Trophoblast cell (in vitro differentiated cells and primary cell): Measurements from ENCODE around the gene CCL4.
"Not testable (repeated sequence)": the region's sequence is repeated elsewhere in the genome, so short reads cannot be mapped to it uniquely, and the experiment has no call there.

Experiments used
- DNase-seq, 2 donors: peaks; one replicate each; pipeline ENCODE4 v3.0.0-alpha.2; 2016
- H2AFZ ChIP-seq: 2 replicates; pipeline ENCODE4 v1.6.1; 2013; ENCODE audit warnings: low read length, moderate library complexity, mild to moderate bottlenecking; ENCODE audit not compliant: insufficient read depth, poor library complexity
- H2AK5ac ChIP-seq: 2 replicates; pipeline ENCODE4 v1.6.1; 2013; ENCODE audit warnings: mild to moderate bottlenecking, low read length
- H2BK120ac ChIP-seq: 2 replicates; pipeline ENCODE4 v1.6.1; 2013; ENCODE audit warnings: low read length, mild to moderate bottlenecking, moderate library complexity; ENCODE audit not compliant: insufficient read depth, poor library complexity
- H2BK12ac ChIP-seq: 2 replicates; pipeline ENCODE4 v1.6.1; 2013; ENCODE audit warnings: mild to moderate bottlenecking, low read length, moderate library complexity
- H2BK5ac ChIP-seq: 2 replicates; pipeline ENCODE4 v1.6.1; 2013; ENCODE audit warnings: low read length, low read depth, moderate library complexity, mild to moderate bottlenecking; ENCODE audit not compliant: poor library complexity
- H3K14ac ChIP-seq: 2 replicates; pipeline ENCODE4 v1.6.1; 2013; ENCODE audit warnings: mild to moderate bottlenecking, low read length
- H3K18ac ChIP-seq: 2 replicates; pipeline ENCODE4 v1.6.1; 2013; ENCODE audit warnings: mild to moderate bottlenecking, low read length
- H3K23ac ChIP-seq: 2 replicates; pipeline ENCODE4 v1.6.1; 2013; ENCODE audit warnings: low read length
- H3K27ac ChIP-seq: 2 replicates; pipeline ENCODE4 v1.5.1; 2013; ENCODE audit warnings: low read depth, mild to moderate bottlenecking, inconsistent platforms, low read length, moderate library complexity
- H3K27me3 ChIP-seq: 2 replicates; pipeline ENCODE4 v1.6.1; 2013; ENCODE audit warnings: inconsistent platforms, mild to moderate bottlenecking, low read length, moderate library complexity; ENCODE audit not compliant: insufficient read depth
- H3K36me3 ChIP-seq, 2 experiments: 1 replicate in 1 of 2; 2 replicates in 1 of 2; pipeline ENCODE4 v1.6.1; 2013; ENCODE audit warnings: low read length in 2 of 2, mild to moderate bottlenecking in 2 of 2, moderate library complexity in 1 of 2; ENCODE audit not compliant: insufficient read depth in 2 of 2, control insufficient read depth in 1 of 2
- H3K4ac ChIP-seq: 2 replicates; pipeline ENCODE4 v1.6.1; 2013; ENCODE audit warnings: low read depth, mild to moderate bottlenecking, low read length, moderate library complexity
- H3K4me1 ChIP-seq, 2 experiments: 1 replicate in 1 of 2; 2 replicates in 1 of 2; pipeline ENCODE4 v1.6.1; 2013; ENCODE audit warnings: low read length in 2 of 2, mild to moderate bottlenecking in 2 of 2, moderate library complexity in 1 of 2; ENCODE audit not compliant: insufficient read depth in 2 of 2, control insufficient read depth in 1 of 2
- H3K4me2 ChIP-seq: 2 replicates; pipeline ENCODE4 v1.6.1; 2013; ENCODE audit warnings: inconsistent platforms, mild to moderate bottlenecking, low read length, moderate library complexity
- H3K4me3 ChIP-seq: 2 replicates; pipeline ENCODE4 v1.5.1; 2013; ENCODE audit warnings: mild to moderate bottlenecking, low read depth, low read length, inconsistent platforms
- H3K79me1 ChIP-seq: one replicate; pipeline ENCODE4 v1.6.1; 2013; ENCODE audit warnings: low read length
- H3K79me2 ChIP-seq: 2 replicates; pipeline ENCODE4 v1.6.1; 2013; ENCODE audit warnings: low read length, mild to moderate bottlenecking; ENCODE audit not compliant: control insufficient read depth, insufficient read depth, poor library complexity
- H3K9ac ChIP-seq: 2 replicates; pipeline ENCODE4 v1.6.1; 2013; ENCODE audit warnings: mild to moderate bottlenecking, low read length
- H3K9me3 ChIP-seq: 2 replicates; pipeline ENCODE4 v1.6.1; 2013; ENCODE audit warnings: low read depth, mild to moderate bottlenecking, control low read depth, inconsistent platforms, low read length; ENCODE audit not compliant: insufficient read depth
- H4K12ac ChIP-seq: 2 replicates; pipeline ENCODE4 v1.6.1; 2013; ENCODE audit warnings: low read depth, mild to moderate bottlenecking, low read length, moderate library complexity
- H4K8ac ChIP-seq: 2 replicates; pipeline ENCODE4 v1.6.1; 2013; ENCODE audit warnings: low read depth, mild to moderate bottlenecking, low read length, moderate library complexity
- H4K91ac ChIP-seq: one replicate; pipeline ENCODE4 v1.6.1; 2013; ENCODE audit warnings: low read depth, mild to moderate bottlenecking, low read length, moderate library complexity
- WGBS: extraction: QIAGEN DNeasy Blood & Tissue Kit; methylation state at CpG from one replicate; pipeline ENCODE4 v1.1.7; 2013; ENCODE audit warnings: missing lambda C conversion rate; ENCODE audit not compliant: insufficient read length, insufficient coverage; ENCODE audit errors: extremely low coverage; 5-methylcytosine and 5-hydroxymethylcytosine counted together

CCL4 gene

DNA sequence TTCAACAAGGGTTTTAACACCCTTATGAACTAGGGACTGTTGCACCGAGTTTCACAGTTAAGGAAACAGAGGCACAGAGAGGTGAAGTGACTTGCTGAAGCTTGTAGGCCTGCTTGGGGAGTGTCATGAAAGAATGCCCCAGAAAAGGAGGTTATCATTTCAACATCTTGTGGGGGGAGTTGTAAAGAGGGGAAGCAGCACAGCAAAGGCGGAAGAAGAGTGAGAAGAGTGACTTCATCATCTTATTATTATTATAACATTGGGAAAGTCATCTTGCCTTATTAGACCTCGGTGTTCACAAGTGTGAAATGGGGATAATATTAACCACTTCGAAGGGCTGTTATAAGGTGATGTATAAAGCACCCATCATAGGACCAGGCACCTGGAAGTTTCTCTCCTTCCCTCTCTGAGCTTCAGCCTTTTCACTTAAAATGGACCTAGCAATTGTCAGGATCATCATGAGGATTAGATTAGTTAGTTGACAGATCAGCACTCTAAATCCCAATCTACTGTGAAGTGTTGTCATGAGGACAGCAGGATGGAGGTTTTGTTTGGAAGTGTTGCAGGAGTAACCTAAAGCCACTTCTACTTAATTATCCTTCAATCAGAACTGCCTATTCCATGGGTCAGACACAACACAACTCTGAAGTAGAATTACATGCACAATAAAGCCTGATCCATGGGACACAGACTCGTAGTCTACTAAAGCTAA is 2.3 kb downstream of the CCL4 start:
- H3K18ac ChIP-seq, result no peak overlapping the region
- no peak overlapping the region for H3K14ac ChIP-seq
- H3K79me1 ChIP-seq, result no peaks in the 10 kb centered on the region
- no peaks in the 10 kb centered on the region for H3K79me2 ChIP-seq
- H4K12ac ChIP-seq, result no peak overlapping the region
- no peak overlapping the region for H3K23ac ChIP-seq
- H3K4me2 ChIP-seq, result no peak overlapping the region
- no peak overlapping the region for H4K8ac ChIP-seq
- H4K91ac ChIP-seq, result no peak overlapping the region
- no peak overlapping the region for H3K4ac ChIP-seq
- H3K27me3 ChIP-seq, result no peaks in the 10 kb centered on the region
- no peaks in the 10 kb centered on the region for H3K9me3 ChIP-seq
- H2AK5ac ChIP-seq, result no peak overlapping the region
- no peak overlapping the region for H2BK12ac ChIP-seq
- WGBS, result no CpG with 5 or more reads among the region's 5 CpGs
- no peak overlapping the region for H2BK5ac ChIP-seq
- H3K9ac ChIP-seq, result no peak overlapping the region
- H3K4me3 ChIP-seq, result no peak overlapping the region
- H2BK120ac ChIP-seq, result no peak overlapping the region
- H3K36me3 ChIP-seq, result no peaks in the 10 kb centered on the region
- H2AFZ ChIP-seq, result no peak overlapping the region
- DNase-seq, result no peak
- H3K27ac ChIP-seq, result no peak overlapping the region
- no peaks in the 10 kb centered on the region for H3K4me1 ChIP-seq

DNA sequence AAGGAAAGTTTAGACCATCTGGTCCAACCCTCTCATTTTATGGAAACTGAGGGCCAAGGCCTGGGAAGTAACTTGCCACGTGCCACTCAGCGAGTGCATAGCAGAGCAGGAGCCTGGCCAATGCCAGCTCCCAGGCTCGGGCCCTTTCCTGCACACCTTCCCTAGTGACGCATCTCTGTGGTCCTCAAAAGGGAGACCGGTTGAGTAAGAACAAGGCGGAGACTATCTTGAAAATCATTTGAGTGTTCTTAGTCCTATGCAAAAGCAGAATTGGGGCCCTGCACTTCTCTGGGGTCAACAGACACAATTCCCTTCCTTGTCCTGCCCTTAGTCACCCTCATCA is 2.8 kb downstream of the CCL4 start:
- WGBS, result no CpG with 5 or more reads among the region's 6 CpGs
- Histone ChIP-seq H3K27ac (no peak overlapping the region), H3K14ac (no peak overlapping the region), H3K4ac (no peak overlapping the region), H4K91ac (no peak overlapping the region), H3K23ac (no peak overlapping the region), H3K36me3 (no peaks in the 10 kb centered on the region), H2BK5ac (no peak overlapping the region), H3K4me1 (no peaks in the 10 kb centered on the region), H2AFZ (no peak overlapping the region), H3K9me3 (no peaks in the 10 kb centered on the region), H3K4me2 (no peak overlapping the region), H2BK12ac (no peak overlapping the region), H2BK120ac (no peak overlapping the region), H4K8ac (no peak overlapping the region), H3K18ac (no peak overlapping the region), H3K79me2 (no peaks in the 10 kb centered on the region), H3K4me3 (no peak overlapping the region), H3K27me3 (no peaks in the 10 kb centered on the region), H2AK5ac (no peak overlapping the region), H3K79me1 (no peaks in the 10 kb centered on the region), H3K9ac (no peak overlapping the region), H4K12ac (no peak overlapping the region)
- DNase-seq, result no peak

DNA sequence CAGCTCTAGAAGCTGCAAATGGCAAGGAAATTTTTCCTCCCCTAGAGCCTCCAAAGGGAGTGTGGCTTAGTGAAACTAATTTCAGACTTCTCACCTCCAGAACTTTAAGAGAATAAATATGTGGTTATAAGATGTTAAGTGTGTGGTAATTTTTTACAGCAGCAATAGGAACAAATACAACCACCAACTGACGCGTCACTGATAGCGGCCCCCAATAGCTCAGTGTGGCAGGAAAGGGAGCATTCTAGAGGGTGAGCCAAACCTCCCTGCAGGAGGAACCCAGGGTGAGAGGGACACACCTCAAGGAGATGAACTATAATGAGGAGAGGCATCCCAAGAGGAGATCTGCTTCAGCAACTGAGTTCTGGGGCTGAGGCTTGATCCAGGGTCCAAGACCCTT is 4.0 kb downstream of the CCL4 start:
- Histone ChIP-seq H3K79me2 (no peaks in the 10 kb centered on the region), H2AFZ (no peak overlapping the region), H3K4me3 (no peak overlapping the region), H2BK5ac (no peak overlapping the region), H2BK120ac (no peak overlapping the region), H3K27me3 (no peaks in the 10 kb centered on the region), H3K23ac (no peak overlapping the region), H3K4me1 (no peaks in the 10 kb centered on the region), H2AK5ac (no peak overlapping the region), H3K14ac (no peak overlapping the region), H3K4me2 (no peak overlapping the region), H3K27ac (no peak overlapping the region), H4K8ac (no peak overlapping the region), H3K79me1 (no peaks in the 10 kb centered on the region), H4K12ac (no peak overlapping the region), H4K91ac (no peak overlapping the region), H3K18ac (no peak overlapping the region), H3K36me3 (no peaks in the 10 kb centered on the region), H2BK12ac (no peak overlapping the region), H3K9me3 (no peaks in the 10 kb centered on the region), H3K9ac (no peak overlapping the region), H3K4ac (no peak overlapping the region)
- no CpG with 5 or more reads among the region's 3 CpGs for WGBS
- no peak for DNase-seq

DNA sequence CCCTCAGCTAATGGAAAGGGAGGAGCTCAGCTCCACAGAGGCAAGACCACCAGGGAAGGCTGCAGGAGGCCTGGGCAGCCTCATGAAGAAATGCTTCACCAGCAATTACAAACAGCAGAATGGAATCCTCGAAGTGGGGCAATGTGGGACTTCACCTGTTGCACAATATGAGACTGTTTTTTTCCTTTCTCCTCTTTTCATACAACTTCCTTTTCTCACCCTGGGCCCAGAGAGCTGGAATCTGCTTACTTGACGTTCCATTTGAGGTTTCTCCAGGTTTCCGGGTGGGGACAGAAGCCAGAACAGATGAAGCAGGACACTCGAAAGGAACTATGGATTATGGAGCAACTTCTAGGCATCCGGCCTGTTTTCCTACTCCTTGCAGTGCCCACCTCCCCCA is 4.6 kb downstream of the CCL4 start:
- DNase-seq, result peak; percentile 8 to 50
- not testable (repeated sequence) for H4K8ac ChIP-seq, H3K79me1 ChIP-seq, H3K36me3 ChIP-seq, H3K4me2 ChIP-seq, H2BK5ac ChIP-seq, H3K18ac ChIP-seq, H3K4ac ChIP-seq, H2BK12ac ChIP-seq, H3K79me2 ChIP-seq, H2AFZ ChIP-seq, H3K4me3 ChIP-seq, H2BK120ac ChIP-seq, H3K27ac ChIP-seq, H3K4me1 ChIP-seq, H3K9me3 ChIP-seq, H3K23ac ChIP-seq, H2AK5ac ChIP-seq, H4K91ac ChIP-seq, H3K9ac ChIP-seq, H4K12ac ChIP-seq, H3K14ac ChIP-seq, H3K27me3 ChIP-seq
- WGBS, result no CpG with 5 or more reads among the region's 5 CpGs
